Mesendoderm (in vitro differentiated cells): ENCODE results near the gene DENND4A.

Experiments
- DNase-seq: peaks from one replicate; pipeline ENCODE4 v3.0.0; 2013
- H2AK5ac ChIP-seq: 2 replicates; pipeline ENCODE4 v1.6.1; 2013; ENCODE audit warnings: low read length, inconsistent platforms
- H2BK120ac ChIP-seq: 2 replicates; pipeline ENCODE4 v1.6.1; 2013; ENCODE audit warnings: low read depth, mild to moderate bottlenecking, low read length, moderate library complexity, mixed read lengths
- H2BK15ac ChIP-seq: replicated peaks from 2 replicates; pipeline ENCODE4 v1.6.1; 2013; ENCODE audit warnings: low read depth, mild to moderate bottlenecking, moderate library complexity
- H2BK5ac ChIP-seq: 2 replicates; pipeline ENCODE4 v1.6.1; 2013; ENCODE audit warnings: low read length, inconsistent platforms
- H3K18ac ChIP-seq: 2 replicates; pipeline ENCODE4 v1.6.1; 2013; ENCODE audit warnings: mild to moderate bottlenecking, low read length, mixed read lengths
- H3K23ac ChIP-seq: one replicate; pipeline ENCODE4 v1.6.1; 2013; ENCODE audit warnings: low read length
- H3K27ac ChIP-seq: 2 replicates; pipeline ENCODE4 v1.5.1; 2013; ENCODE audit warnings: low read depth, mild to moderate bottlenecking, inconsistent platforms, low read length, moderate library complexity
- H3K27me3 ChIP-seq: 2 replicates; pipeline ENCODE4 v1.6.1; 2013; ENCODE audit warnings: low read length, control low read depth, mild to moderate bottlenecking, inconsistent platforms; ENCODE audit not compliant: insufficient read depth, poor library complexity
- H3K36me3 ChIP-seq: 2 replicates; pipeline ENCODE4 v1.6.1; 2013; ENCODE audit warnings: low read length, inconsistent platforms; ENCODE audit not compliant: control insufficient read depth, insufficient read depth
- H3K4ac ChIP-seq: one replicate; pipeline ENCODE4 v1.6.1; 2013; ENCODE audit warnings: low read depth, mild to moderate bottlenecking, low read length, moderate library complexity
- H3K4me1 ChIP-seq: 2 replicates; pipeline ENCODE4 v1.6.1; 2013; ENCODE audit warnings: low read depth, low read length, inconsistent platforms; ENCODE audit not compliant: control insufficient read depth
- H3K4me2 ChIP-seq: 2 replicates; pipeline ENCODE4 v1.6.1; 2013; ENCODE audit warnings: low read length
- H3K4me3 ChIP-seq: 2 replicates; pipeline ENCODE4 v1.5.1; 2013; ENCODE audit warnings: mild to moderate bottlenecking, low read length
- H3K56ac ChIP-seq: one replicate; pipeline ENCODE4 v1.6.1; 2013; ENCODE audit warnings: low read length
- H3K79me1 ChIP-seq: 2 replicates; pipeline ENCODE4 v1.6.1; 2013; ENCODE audit warnings: low read length, inconsistent platforms
- H3K79me2 ChIP-seq: 2 replicates; pipeline ENCODE4 v1.6.1; 2013; ENCODE audit warnings: mild to moderate bottlenecking, low read length; ENCODE audit not compliant: control insufficient read depth, insufficient read depth
- H3K9ac ChIP-seq: 2 replicates; pipeline ENCODE4 v1.6.1; 2013; ENCODE audit warnings: low read length, inconsistent platforms
- H4K5ac ChIP-seq: one replicate; pipeline ENCODE4 v1.6.1; 2013; ENCODE audit warnings: low read length
- H4K8ac ChIP-seq: one replicate; pipeline ENCODE4 v1.6.1; 2013; ENCODE audit warnings: low read depth, mild to moderate bottlenecking, control low read depth, low read length, moderate library complexity
- WGBS: extraction: QIAGEN DNeasy Blood & Tissue Kit; methylation state at CpG from one replicate; pipeline ENCODE4 v1.1.7; 2013; ENCODE audit warnings: low lambda C conversion rate, missing lambda C conversion rate; ENCODE audit not compliant: insufficient coverage; ENCODE audit errors: extremely low coverage; 5-methylcytosine and 5-hydroxymethylcytosine counted together

The DENND4A gene

GRCh38 chr15:65836665-65837064 is 44.6 kb upstream of the DENND4A start:
- H3K23ac ChIP-seq = no peak overlapping the region
- H3K9ac ChIP-seq = no peak overlapping the region
- no peaks in the 10 kb centered on the region for H3K4me1 ChIP-seq
- no peak overlapping the region for H2BK120ac ChIP-seq
- no CpG with 5 or more reads among the region's 4 CpGs for WGBS
- no peak overlapping the region for H3K4ac ChIP-seq
- H3K27me3 ChIP-seq = no peaks in the 10 kb centered on the region
- no peak overlapping the region for H2BK15ac ChIP-seq
- no peak overlapping the region for H3K4me2 ChIP-seq
- H3K56ac ChIP-seq = no peak overlapping the region
- no peak overlapping the region for H3K4me3 ChIP-seq
- H3K79me1 ChIP-seq = no peaks in the 10 kb centered on the region
- no peak overlapping the region for H2AK5ac ChIP-seq
- no peaks in the 10 kb centered on the region for H3K79me2 ChIP-seq
- peak; percentile 43 for DNase-seq
- H2BK5ac ChIP-seq = no peak overlapping the region
- H3K18ac ChIP-seq = no peak overlapping the region
- H4K8ac ChIP-seq = no peak overlapping the region
- no peaks in the 10 kb centered on the region for H3K36me3 ChIP-seq
- no peak overlapping the region for H3K27ac ChIP-seq
- H4K5ac ChIP-seq = no peak overlapping the region

GRCh38 chr15:65835447-65835846 is 43.4 kb upstream of the DENND4A start:
- DNase-seq = no peak
- no CpG with 5 or more reads among the region's 4 CpGs for WGBS
- H3K79me2 ChIP-seq = no peaks in the 10 kb centered on the region
- no peak overlapping the region for H4K8ac ChIP-seq
- H2BK120ac ChIP-seq = no peak overlapping the region
- no peaks in the 10 kb centered on the region for H3K79me1 ChIP-seq
- H2BK5ac ChIP-seq = no peak overlapping the region
- H3K4ac ChIP-seq = no peak overlapping the region
- no peak overlapping the region for H2BK15ac ChIP-seq
- no peak overlapping the region for H3K23ac ChIP-seq
- H3K27ac ChIP-seq = no peak overlapping the region
- H3K56ac ChIP-seq = no peak overlapping the region
- no peak overlapping the region for H2AK5ac ChIP-seq
- H3K4me1 ChIP-seq = no peaks in the 10 kb centered on the region
- no peak overlapping the region for H3K4me3 ChIP-seq
- no peaks in the 10 kb centered on the region for H3K36me3 ChIP-seq
- no peak overlapping the region for H3K9ac ChIP-seq
- no peak overlapping the region for H3K18ac ChIP-seq
- no peaks in the 10 kb centered on the region for H3K27me3 ChIP-seq
- H3K4me2 ChIP-seq = no peak overlapping the region
- H4K5ac ChIP-seq = no peak overlapping the region

GRCh38 chr15:65834603-65835282 is 42.6 kb upstream of the DENND4A start:
- no peak overlapping the region for H3K4me2 ChIP-seq
- no peak overlapping the region for H4K5ac ChIP-seq
- no peak overlapping the region for H3K27ac ChIP-seq
- H3K18ac ChIP-seq = no peak overlapping the region
- no peaks in the 10 kb centered on the region for H3K79me1 ChIP-seq
- no peaks in the 10 kb centered on the region for H3K79me2 ChIP-seq
- no peak overlapping the region for H3K23ac ChIP-seq
- H2BK5ac ChIP-seq = no peak overlapping the region
- no CpG with 5 or more reads among the region's 8 CpGs for WGBS
- no peak overlapping the region for H3K56ac ChIP-seq
- H2AK5ac ChIP-seq = no peak overlapping the region
- H3K4me1 ChIP-seq = no peaks in the 10 kb centered on the region
- no peak overlapping the region for H2BK120ac ChIP-seq
- H3K4me3 ChIP-seq = no peak overlapping the region
- no peaks in the 10 kb centered on the region for H3K36me3 ChIP-seq
- no peak overlapping the region for H3K4ac ChIP-seq
- H3K27me3 ChIP-seq = no peaks in the 10 kb centered on the region
- no peak for DNase-seq
- H2BK15ac ChIP-seq = no peak overlapping the region
- H3K9ac ChIP-seq = no peak overlapping the region
- no peak overlapping the region for H4K8ac ChIP-seq

- H3K27ac ChIP-seq = peak overlapping the region; percentile 68
- no peak overlapping the region for H2BK5ac ChIP-seq
- H2BK15ac ChIP-seq = no peak overlapping the region
- H3K9ac ChIP-seq = no peak overlapping the region
- no peak overlapping the region for H3K4me3 ChIP-seq
- H4K8ac ChIP-seq = no peak overlapping the region
- no peak for DNase-seq
- no peak overlapping the region for H2AK5ac ChIP-seq
- no peak overlapping the region for H3K4me2 ChIP-seq
- no peaks in the 10 kb centered on the region for H3K36me3 ChIP-seq
- peak overlapping the region; percentile 45 for H3K56ac ChIP-seq
- H3K18ac ChIP-seq = no peak overlapping the region
- H3K4ac ChIP-seq = peak overlapping the region; percentile 60
- no CpG with 5 or more reads among the region's 4 CpGs for WGBS
- no peaks in the 10 kb centered on the region for H3K79me2 ChIP-seq
- H2BK120ac ChIP-seq = no peak overlapping the region
- H3K27me3 ChIP-seq = no peaks in the 10 kb centered on the region
- no peak overlapping the region for H4K5ac ChIP-seq
- H3K23ac ChIP-seq = no peak overlapping the region
- H3K4me1 ChIP-seq = no peaks in the 10 kb centered on the region
- no peaks in the 10 kb centered on the region for H3K79me1 ChIP-seq
Observed at GRCh38 chr15:65833501-65834205, 41.6 kb upstream of the DENND4A start.

- Histone ChIP-seq H2BK15ac (no peak overlapping the region), H3K4me1 (no peaks in the 10 kb centered on the region), H3K36me3 (no peaks in the 10 kb centered on the region), H3K4me3 (no peak overlapping the region), H3K79me1 (no peaks in the 10 kb centered on the region), H3K56ac (peak overlapping the region; percentile 62), H3K4ac (no peak overlapping the region), H3K9ac (no peak overlapping the region), H4K8ac (no peak overlapping the region), H2AK5ac (no peak overlapping the region), H3K27ac (peak overlapping the region; percentile 70), H4K5ac (no peak overlapping the region), H3K27me3 (no peaks in the 10 kb centered on the region), H3K79me2 (no peaks in the 10 kb centered on the region), H3K18ac (peak overlapping the region; percentile 39), H2BK5ac (no peak overlapping the region), H2BK120ac (peak overlapping the region; percentile 61), H3K4me2 (no peak overlapping the region), H3K23ac (no peak overlapping the region)
- peak; percentile 99 for DNase-seq
- WGBS = no CpG with 5 or more reads among the region's 8 CpGs
Observed at GRCh38 chr15:65832549-65833364, 40.7 kb upstream of the DENND4A start.
